ENCODE results near the gene SLC15A3. TPM values are rescaled to one million over a fixed set of nuclear protein-coding genes. Genes with fewer than 3 reads are reported as not detected.

The SLC15A3 gene
- total RNA-seq, 4 donors from 2014 or later = 24.1 to 61.0 (median 29.9) TPM

DNA sequence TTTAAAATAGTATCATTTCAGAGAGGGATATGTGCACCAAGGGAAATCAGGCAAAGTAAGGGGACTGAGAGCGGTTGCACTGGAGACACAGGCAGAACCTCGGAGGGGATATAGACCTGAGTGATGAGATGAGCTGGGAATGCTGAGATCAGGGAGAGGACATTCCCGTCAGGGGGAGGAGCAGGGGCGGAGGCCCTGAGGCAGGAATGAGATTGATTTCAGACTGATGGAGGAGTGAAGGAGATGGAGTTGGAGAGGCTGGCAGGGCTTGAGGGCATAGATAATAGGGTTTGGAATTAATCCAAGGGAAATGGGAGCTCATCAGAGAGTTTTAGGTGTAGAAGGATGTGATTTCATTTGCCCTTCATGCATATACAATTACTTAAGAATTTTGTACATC, 32.7 kb upstream of the SLC15A3 start:
- no peak for TF ChIP-seq EP300 (IDR thresholded peaks at IDR 0.05)
- TF ChIP-seq, protein P1, sequence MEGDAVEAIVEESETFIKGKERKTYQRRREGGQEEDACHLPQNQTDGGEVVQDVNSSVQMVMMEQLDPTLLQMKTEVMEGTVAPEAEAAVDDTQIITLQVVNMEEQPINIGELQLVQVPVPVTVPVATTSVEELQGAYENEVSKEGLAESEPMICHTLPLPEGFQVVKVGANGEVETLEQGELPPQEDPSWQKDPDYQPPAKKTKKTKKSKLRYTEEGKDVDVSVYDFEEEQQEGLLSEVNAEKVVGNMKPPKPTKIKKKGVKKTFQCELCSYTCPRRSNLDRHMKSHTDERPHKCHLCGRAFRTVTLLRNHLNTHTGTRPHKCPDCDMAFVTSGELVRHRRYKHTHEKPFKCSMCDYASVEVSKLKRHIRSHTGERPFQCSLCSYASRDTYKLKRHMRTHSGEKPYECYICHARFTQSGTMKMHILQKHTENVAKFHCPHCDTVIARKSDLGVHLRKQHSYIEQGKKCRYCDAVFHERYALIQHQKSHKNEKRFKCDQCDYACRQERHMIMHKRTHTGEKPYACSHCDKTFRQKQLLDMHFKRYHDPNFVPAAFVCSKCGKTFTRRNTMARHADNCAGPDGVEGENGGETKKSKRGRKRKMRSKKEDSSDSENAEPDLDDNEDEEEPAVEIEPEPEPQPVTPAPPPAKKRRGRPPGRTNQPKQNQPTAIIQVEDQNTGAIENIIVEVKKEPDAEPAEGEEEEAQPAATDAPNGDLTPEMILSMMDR (IDR thresholded peaks at IDR 0.05) = no peak
- Histone ChIP-seq H3K36me3 (no peaks in the 10 kb centered on the region), H3K27ac (replicated peaks in 1 of 4) (no peak overlapping the region), H3K9me3 (no peaks in the 10 kb centered on the region), H3K27me3 (peaks cover 0 to 6% (median 0%) of the 10 kb centered on the region in 4 donors), H3K4me1 (no peaks in the 10 kb centered on the region), H3K4me3 (no peak overlapping the region)
- 61% methylated on average over 4 of the region's 4 CpGs for WGBS
- DNase-seq (ENCODE audit: extremely low spot score) = no peak
- intact Hi-C loops (cut with DNase I) = no loop called here

DNA sequence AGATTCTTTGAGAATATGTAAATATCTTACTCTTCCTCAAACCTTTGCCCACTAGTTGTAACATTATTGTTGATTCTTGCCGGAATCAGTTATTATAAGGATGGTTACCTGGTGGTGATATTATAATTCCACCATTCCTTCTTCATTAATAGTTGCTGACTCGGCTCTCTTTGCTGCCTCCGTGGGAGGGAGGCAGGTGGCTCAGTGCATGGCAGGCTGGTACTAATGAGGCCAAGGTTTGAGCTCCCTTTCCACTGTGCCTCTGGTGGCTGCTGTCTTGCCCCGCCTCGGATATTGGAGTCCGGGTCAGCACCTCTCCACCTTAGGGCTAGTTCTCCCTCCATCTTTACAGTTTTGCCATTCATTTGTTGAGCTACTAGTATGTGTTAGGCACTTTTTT, 32.2 kb upstream of the SLC15A3 start:
- Histone ChIP-seq H3K9me3 (no peaks in the 10 kb centered on the region), H3K36me3 (no peaks in the 10 kb centered on the region), H3K4me1 (no peaks in the 10 kb centered on the region), H3K27ac (replicated peaks in 1 of 4) (no peak overlapping the region), H3K4me3 (no peak overlapping the region), H3K27me3 (peaks cover 0 to 6% (median 0%) of the 10 kb centered on the region in 4 donors)
- 79% methylated on average over 6 of the region's 6 CpGs for WGBS
- TF ChIP-seq, protein P1 (IDR thresholded peaks at IDR 0.05) = no peak
- TF ChIP-seq EP300 (IDR thresholded peaks at IDR 0.05) = no peak
- no peak for TF ChIP-seq POLR2AphosphoS5 (IDR thresholded peaks at IDR 0.05)
- TF ChIP-seq POLR2A (IDR thresholded peaks at IDR 0.05; ENCODE audit: low read depth) = no peak
- DNase-seq (ENCODE audit: extremely low spot score) = no peak
- intact Hi-C loops (cut with DNase I) = no loop called here

DNA sequence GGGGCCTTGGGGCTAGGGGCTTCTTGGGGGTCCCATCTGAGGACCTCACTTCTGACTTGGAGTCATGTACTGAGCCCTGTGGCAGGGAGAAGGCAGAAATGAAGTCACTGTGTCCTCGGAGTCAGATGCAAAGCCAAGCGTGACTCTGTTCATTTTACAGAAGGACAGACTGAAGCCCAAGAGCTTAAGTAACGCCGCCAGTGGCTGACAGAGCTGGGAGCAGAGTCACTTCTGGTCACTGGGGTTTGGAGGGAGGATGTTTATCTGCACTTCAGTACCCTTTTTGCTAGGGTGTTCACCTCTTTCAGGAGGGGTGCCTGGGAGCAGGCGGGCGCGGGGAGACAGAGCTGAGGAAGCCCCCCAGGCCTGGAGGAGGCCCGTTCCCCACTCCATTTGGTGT, 30.2 kb upstream of the SLC15A3 start:
- H3K4me1 ChIP-seq = no peaks in the 10 kb centered on the region
- no peak overlapping the region for H3K4me3 ChIP-seq
- no peak for DNase-seq (ENCODE audit: extremely low spot score)
- no peaks in the 10 kb centered on the region for H3K36me3 ChIP-seq
- H3K27ac ChIP-seq (replicated peaks in 1 of 4) = no peak overlapping the region
- TF ChIP-seq POLR2AphosphoS5 (IDR thresholded peaks at IDR 0.05) (no peak), POLR2A (IDR thresholded peaks at IDR 0.05; ENCODE audit: low read depth) (no peak), EP300 (IDR thresholded peaks at IDR 0.05) (no peak)
- TF ChIP-seq, protein P1 (IDR thresholded peaks at IDR 0.05) = no peak
- H3K27me3 ChIP-seq = no peaks in the 10 kb centered on the region
- H3K9me3 ChIP-seq = no peaks in the 10 kb centered on the region
- intact Hi-C loops (cut with DNase I) = no loop called here
- WGBS = 99% methylated on average over 8 of the region's 8 CpGs

DNA sequence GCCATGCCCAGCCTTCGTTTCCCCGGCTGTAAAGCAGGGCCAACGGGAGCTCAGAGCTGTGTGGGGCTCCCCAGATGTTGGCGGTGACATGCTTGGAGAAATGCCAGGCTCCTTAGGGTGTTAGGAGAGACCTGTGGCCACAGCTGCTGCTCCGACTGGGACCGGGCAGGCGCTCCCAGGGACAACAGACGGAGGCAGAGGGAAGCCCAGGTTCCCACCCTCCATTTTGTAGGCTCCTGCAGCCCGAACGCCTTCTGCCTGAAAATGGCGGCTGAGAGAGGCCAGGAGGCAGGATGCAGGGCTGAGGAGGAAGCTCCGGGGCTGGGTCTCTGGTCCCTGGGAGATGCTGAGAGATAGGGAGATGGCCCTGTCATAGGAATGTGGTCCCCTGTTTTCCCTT, 29.5 kb upstream of the SLC15A3 start:
- TF ChIP-seq EP300 (IDR thresholded peaks at IDR 0.05) (no peak), POLR2A (IDR thresholded peaks at IDR 0.05; ENCODE audit: low read depth) (no peak), POLR2AphosphoS5 (IDR thresholded peaks at IDR 0.05) (no peak)
- TF ChIP-seq, protein P1 (IDR thresholded peaks at IDR 0.05) = no peak
- no peak for DNase-seq (ENCODE audit: extremely low spot score)
- Histone ChIP-seq H3K36me3 (no peaks in the 10 kb centered on the region), H3K4me3 (no peak overlapping the region), H3K27me3 (no peaks in the 10 kb centered on the region), H3K9me3 (no peaks in the 10 kb centered on the region), H3K4me1 (no peaks in the 10 kb centered on the region), H3K27ac (replicated peaks in 1 of 4) (no peak overlapping the region)
- intact Hi-C loops (cut with DNase I) = no loop called here
- WGBS = 96% methylated on average over 9 of the region's 12 CpGs

Data from esophagus muscularis mucosa (tissue), 4 donors.